ENCODE results near the gene EFNA5.

DNA sequence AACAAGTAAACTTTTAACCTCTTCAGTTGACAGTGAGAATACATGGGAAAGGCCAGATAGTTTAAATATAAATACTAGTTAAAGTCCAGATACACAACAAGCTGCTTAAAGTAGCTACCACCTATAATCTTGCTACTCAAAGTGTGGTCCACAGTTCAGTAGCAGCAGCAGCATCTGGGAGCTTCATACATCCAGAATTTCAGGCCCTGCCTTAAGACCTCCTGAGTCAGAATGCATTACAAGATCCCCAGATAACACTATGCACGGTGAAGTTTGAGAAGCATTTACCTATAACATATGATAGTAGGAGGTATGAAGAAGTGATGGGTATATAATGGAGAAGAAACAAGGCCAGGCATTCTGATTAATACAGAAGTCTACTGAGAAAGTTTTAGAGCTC is 244.5 kb downstream of the EFNA5 start:
- TF ChIP-seq, protein P1, sequence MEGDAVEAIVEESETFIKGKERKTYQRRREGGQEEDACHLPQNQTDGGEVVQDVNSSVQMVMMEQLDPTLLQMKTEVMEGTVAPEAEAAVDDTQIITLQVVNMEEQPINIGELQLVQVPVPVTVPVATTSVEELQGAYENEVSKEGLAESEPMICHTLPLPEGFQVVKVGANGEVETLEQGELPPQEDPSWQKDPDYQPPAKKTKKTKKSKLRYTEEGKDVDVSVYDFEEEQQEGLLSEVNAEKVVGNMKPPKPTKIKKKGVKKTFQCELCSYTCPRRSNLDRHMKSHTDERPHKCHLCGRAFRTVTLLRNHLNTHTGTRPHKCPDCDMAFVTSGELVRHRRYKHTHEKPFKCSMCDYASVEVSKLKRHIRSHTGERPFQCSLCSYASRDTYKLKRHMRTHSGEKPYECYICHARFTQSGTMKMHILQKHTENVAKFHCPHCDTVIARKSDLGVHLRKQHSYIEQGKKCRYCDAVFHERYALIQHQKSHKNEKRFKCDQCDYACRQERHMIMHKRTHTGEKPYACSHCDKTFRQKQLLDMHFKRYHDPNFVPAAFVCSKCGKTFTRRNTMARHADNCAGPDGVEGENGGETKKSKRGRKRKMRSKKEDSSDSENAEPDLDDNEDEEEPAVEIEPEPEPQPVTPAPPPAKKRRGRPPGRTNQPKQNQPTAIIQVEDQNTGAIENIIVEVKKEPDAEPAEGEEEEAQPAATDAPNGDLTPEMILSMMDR (IDR thresholded peaks at IDR 0.05; ENCODE audit: low read depth, low read length) = no peak
- TF ChIP-seq MYC (IDR thresholded peaks at IDR 0.05; ENCODE audit: low read depth, low read length) = no peak

All from NB4 (cell line).